Activated naive CD4-positive, alpha-beta T cell treated with anti-CD3 and anti-CD28 coated beads, Interleukin-2, amount 50 U/mL, for 24 hours (primary cell): ENCODE measurements around the gene USP2.
"Not testable (repeated sequence)": the region's sequence is repeated elsewhere in the genome, so short reads cannot be mapped to it uniquely, and the experiment has no call there.

Experiments used
- H3K27ac Mint-ChIP-seq: one replicate; pipeline ENCODE4 v1.8.0; 2021; ENCODE audit warnings: mild to moderate bottlenecking, mixed read lengths
- H3K27me3 Mint-ChIP-seq: one replicate; pipeline ENCODE4 v1.8.0; 2021; ENCODE audit warnings: mixed read lengths
- H3K36me3 Mint-ChIP-seq: one replicate; pipeline ENCODE4 v1.8.0; 2021; ENCODE audit warnings: mixed read lengths
- H3K4me1 Mint-ChIP-seq: one replicate; pipeline ENCODE4 v1.8.0; 2021; ENCODE audit warnings: mixed read lengths
- H3K4me3 Mint-ChIP-seq: one replicate; pipeline ENCODE4 v1.8.0; 2021; ENCODE audit warnings: mild to moderate bottlenecking, mixed read lengths
- H3K9me3 Mint-ChIP-seq: one replicate; pipeline ENCODE4 v1.8.0; 2021; ENCODE audit warnings: mixed read lengths

The USP2 gene

DNA sequence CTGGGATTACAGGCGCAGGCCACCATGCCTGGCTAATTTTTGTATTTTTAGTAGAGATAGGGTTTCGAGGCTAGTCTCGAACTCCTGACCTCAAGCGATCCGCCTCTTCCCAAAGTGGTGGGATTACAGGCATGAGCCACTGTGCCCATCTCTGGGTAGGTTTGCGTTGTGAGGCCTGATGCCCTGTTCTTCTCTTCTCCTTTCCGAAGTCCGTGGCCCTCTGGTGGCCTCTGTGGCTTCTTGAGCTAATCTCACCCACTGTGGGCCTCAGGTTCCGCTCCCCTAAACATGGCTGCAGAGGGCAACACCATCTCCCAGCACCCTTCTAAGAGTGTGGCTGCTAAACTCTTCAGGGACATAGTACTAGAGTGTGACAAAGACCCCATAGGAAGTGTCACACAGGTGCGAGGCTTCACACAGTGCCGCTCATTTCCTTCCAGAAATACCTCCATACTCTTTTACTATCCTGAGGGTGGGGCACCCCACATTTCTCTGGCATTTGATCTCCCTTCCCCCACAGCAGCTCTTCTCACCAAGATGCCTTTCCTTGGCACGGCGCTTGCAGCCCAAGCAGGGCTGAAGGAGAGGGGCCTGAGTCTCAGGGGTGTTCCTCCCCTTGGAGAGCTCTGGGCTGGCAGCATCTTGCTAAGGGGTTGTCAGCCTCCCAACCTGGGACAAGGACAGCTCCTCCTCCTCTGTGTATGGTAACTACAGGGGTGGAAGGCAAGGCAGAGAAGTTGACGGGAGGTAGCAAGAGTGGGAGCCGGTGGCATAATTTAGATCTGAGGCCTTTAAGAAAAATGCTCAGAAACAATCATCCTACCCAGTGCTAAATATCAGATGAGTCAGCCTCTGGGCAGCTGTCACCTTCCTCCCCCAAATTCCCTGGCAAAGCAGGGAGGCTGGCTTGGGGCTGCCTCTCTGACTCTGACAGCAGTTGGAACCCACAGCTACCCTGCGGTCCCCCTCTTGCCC lies 35.4 kb upstream of the USP2 start:
- H3K4me3 Mint-ChIP-seq: no peak overlapping the region
- peaks cover 4% of the 10 kb centered on the region for H3K9me3 Mint-ChIP-seq
- H3K36me3 Mint-ChIP-seq: peaks cover 3% of the 10 kb centered on the region
- peaks cover 16% of the 10 kb centered on the region for H3K27me3 Mint-ChIP-seq
- peaks cover under 1% of the 10 kb centered on the region for H3K4me1 Mint-ChIP-seq
- H3K27ac Mint-ChIP-seq: no peak overlapping the region

GRCh38 chr11:119415966-119416365 lies 34.5 kb upstream of the USP2 start:
- Mint-ChIP-seq H3K27me3 (peaks cover 13% of the 10 kb centered on the region), H3K9me3 (peaks cover 4% of the 10 kb centered on the region), H3K4me1 (no peaks in the 10 kb centered on the region), H3K36me3 (peaks cover 3% of the 10 kb centered on the region), H3K27ac (no peak overlapping the region), H3K4me3 (no peak overlapping the region)

- H3K36me3 Mint-ChIP-seq: peaks cover 3% of the 10 kb centered on the region
- no peaks in the 10 kb centered on the region for H3K4me1 Mint-ChIP-seq
- H3K27me3 Mint-ChIP-seq: peaks cover 12% of the 10 kb centered on the region
- H3K9me3 Mint-ChIP-seq: peaks cover 4% of the 10 kb centered on the region
- no peak overlapping the region for H3K4me3 Mint-ChIP-seq
- H3K27ac Mint-ChIP-seq: no peak overlapping the region
These were observed 34.0 kb upstream of the USP2 start for GRCh38 chr11:119415517-119415916.

- Mint-ChIP-seq H3K27me3 (peaks cover 7% of the 10 kb centered on the region), H3K9me3 (peaks cover 4% of the 10 kb centered on the region), H3K27ac (no peak overlapping the region), H3K36me3 (peaks cover 3% of the 10 kb centered on the region), H3K4me1 (no peaks in the 10 kb centered on the region), H3K4me3 (no peak overlapping the region)
These were observed 33.2 kb upstream of the USP2 start for GRCh38 chr11:119414734-119415133.

- Mint-ChIP-seq H3K4me1 (no peaks in the 10 kb centered on the region), H3K27ac (no peak overlapping the region), H3K27me3 (peaks cover 4% of the 10 kb centered on the region), H3K4me3 (no peak overlapping the region), H3K36me3 (peaks cover 3% of the 10 kb centered on the region), H3K9me3 (peaks cover 4% of the 10 kb centered on the region)
These were observed 32.8 kb upstream of the USP2 start for GRCh38 chr11:119414321-119414720.

GRCh38 chr11:119412072-119412471 lies 30.6 kb upstream of the USP2 start:
- Mint-ChIP-seq H3K27ac (no peak overlapping the region), H3K4me1 (no peaks in the 10 kb centered on the region), H3K27me3 (peaks cover 2% of the 10 kb centered on the region), H3K9me3 (peaks cover 4% of the 10 kb centered on the region), H3K4me3 (no peak overlapping the region), H3K36me3 (peaks cover 3% of the 10 kb centered on the region)

GRCh38 chr11:119410501-119410900 lies 29.0 kb upstream of the USP2 start:
- H3K4me3 Mint-ChIP-seq: no peak overlapping the region
- no peak overlapping the region for H3K27ac Mint-ChIP-seq
- peaks cover 3% of the 10 kb centered on the region for H3K36me3 Mint-ChIP-seq
- H3K4me1 Mint-ChIP-seq: no peaks in the 10 kb centered on the region
- H3K9me3 Mint-ChIP-seq: peaks cover 4% of the 10 kb centered on the region
- peaks cover 2% of the 10 kb centered on the region for H3K27me3 Mint-ChIP-seq

DNA sequence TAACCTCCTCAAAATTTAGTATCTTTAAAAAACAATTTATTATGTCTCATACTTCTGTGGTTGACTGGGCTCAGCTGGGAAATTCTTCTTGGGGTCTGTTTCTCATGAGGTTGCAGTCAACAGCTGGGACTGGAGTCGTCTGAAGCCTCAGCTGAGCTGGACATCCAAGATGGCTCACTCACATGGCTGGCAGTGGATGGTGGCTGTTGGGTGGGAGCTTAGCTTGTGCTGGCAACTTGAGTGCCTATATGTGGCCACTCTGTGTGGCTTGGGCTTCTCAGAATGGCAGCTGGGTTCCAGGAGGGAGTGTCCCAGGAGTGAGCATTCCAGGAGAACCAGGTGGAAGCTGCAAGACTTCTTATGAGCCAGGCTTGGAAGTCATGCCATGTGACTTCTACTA lies 28.2 kb upstream of the USP2 start:
- Mint-ChIP-seq H3K27me3 (peaks cover 2% of the 10 kb centered on the region), H3K36me3 (peaks cover 3% of the 10 kb centered on the region), H3K4me3 (no peak overlapping the region), H3K9me3 (peaks cover 4% of the 10 kb centered on the region), H3K27ac (no peak overlapping the region), H3K4me1 (no peaks in the 10 kb centered on the region)

GRCh38 chr11:119406005-119406404 lies 24.5 kb upstream of the USP2 start:
- Mint-ChIP-seq H3K4me3 (no peak overlapping the region), H3K36me3 (no peaks in the 10 kb centered on the region), H3K9me3 (peaks cover 5% of the 10 kb centered on the region), H3K4me1 (no peaks in the 10 kb centered on the region), H3K27me3 (no peaks in the 10 kb centered on the region), H3K27ac (no peak overlapping the region)

GRCh38 chr11:119405448-119405847 lies 24.0 kb upstream of the USP2 start:
- H3K4me1 Mint-ChIP-seq, H3K27ac Mint-ChIP-seq, H3K27me3 Mint-ChIP-seq, H3K36me3 Mint-ChIP-seq, H3K4me3 Mint-ChIP-seq, H3K9me3 Mint-ChIP-seq: not testable (repeated sequence)

GRCh38 chr11:119404872-119405271 lies 23.4 kb upstream of the USP2 start:
- peaks cover 6% of the 10 kb centered on the region for H3K9me3 Mint-ChIP-seq
- H3K27ac Mint-ChIP-seq: no peak overlapping the region
- no peaks in the 10 kb centered on the region for H3K4me1 Mint-ChIP-seq
- H3K27me3 Mint-ChIP-seq: no peaks in the 10 kb centered on the region
- H3K4me3 Mint-ChIP-seq: no peak overlapping the region
- peaks cover 3% of the 10 kb centered on the region for H3K36me3 Mint-ChIP-seq

DNA sequence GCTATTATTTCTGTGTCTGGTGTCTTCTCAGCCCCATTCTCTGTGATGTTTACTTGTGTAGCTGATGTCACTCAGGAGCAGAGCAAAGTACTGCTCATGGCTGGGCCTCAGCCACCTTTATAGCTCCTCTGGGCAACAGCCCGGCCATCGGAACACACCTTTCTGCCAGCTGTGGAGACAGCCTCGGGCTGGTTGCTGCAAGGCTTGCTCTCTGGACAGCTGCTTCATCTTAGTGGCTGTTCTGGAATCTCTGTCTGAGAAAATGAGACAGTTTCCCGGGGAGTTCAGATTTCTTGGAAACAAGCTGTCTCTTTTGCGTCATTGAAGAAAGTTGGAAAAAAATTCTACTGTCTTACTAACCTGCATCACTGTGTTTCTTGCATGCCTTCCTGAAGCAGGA lies 21.5 kb upstream of the USP2 start:
- H3K4me3 Mint-ChIP-seq: no peak overlapping the region
- H3K27me3 Mint-ChIP-seq: peaks cover 6% of the 10 kb centered on the region
- H3K36me3 Mint-ChIP-seq: peaks cover 10% of the 10 kb centered on the region
- no peaks in the 10 kb centered on the region for H3K4me1 Mint-ChIP-seq
- peaks cover 25% of the 10 kb centered on the region for H3K9me3 Mint-ChIP-seq
- no peak overlapping the region for H3K27ac Mint-ChIP-seq

GRCh38 chr11:119402470-119402869 lies 21.0 kb upstream of the USP2 start:
- peaks cover 13% of the 10 kb centered on the region for H3K36me3 Mint-ChIP-seq
- H3K27me3 Mint-ChIP-seq: peaks cover 6% of the 10 kb centered on the region
- no peak overlapping the region for H3K4me3 Mint-ChIP-seq
- peaks cover 30% of the 10 kb centered on the region for H3K9me3 Mint-ChIP-seq
- H3K4me1 Mint-ChIP-seq: no peaks in the 10 kb centered on the region
- no peak overlapping the region for H3K27ac Mint-ChIP-seq

GRCh38 chr11:119400860-119401259 lies 19.4 kb upstream of the USP2 start:
- no peak overlapping the region for H3K4me3 Mint-ChIP-seq
- H3K27ac Mint-ChIP-seq: no peak overlapping the region
- H3K4me1 Mint-ChIP-seq: no peaks in the 10 kb centered on the region
- H3K9me3 Mint-ChIP-seq: peaks cover 30% of the 10 kb centered on the region
- peaks cover 8% of the 10 kb centered on the region for H3K27me3 Mint-ChIP-seq
- peaks cover 13% of the 10 kb centered on the region for H3K36me3 Mint-ChIP-seq

- Mint-ChIP-seq H3K9me3 (peaks cover 30% of the 10 kb centered on the region), H3K36me3 (peaks cover 13% of the 10 kb centered on the region), H3K4me3 (no peak overlapping the region), H3K4me1 (no peaks in the 10 kb centered on the region), H3K27ac (no peak overlapping the region), H3K27me3 (peaks cover 12% of the 10 kb centered on the region)
These were observed 16.2 kb upstream of the USP2 start for GRCh38 chr11:119397740-119398139.

- peaks cover 13% of the 10 kb centered on the region for H3K36me3 Mint-ChIP-seq
- no peaks in the 10 kb centered on the region for H3K4me1 Mint-ChIP-seq
- peaks cover 30% of the 10 kb centered on the region for H3K9me3 Mint-ChIP-seq
- H3K4me3 Mint-ChIP-seq: no peak overlapping the region
- no peak overlapping the region for H3K27ac Mint-ChIP-seq
- H3K27me3 Mint-ChIP-seq: peaks cover 12% of the 10 kb centered on the region
These were observed 15.3 kb upstream of the USP2 start for GRCh38 chr11:119396835-119397234.
